NCI-H345 (cell line): ENCODE measurements around the gene PLXNC1.

Source experiments
- DNase-seq: peaks from one replicate; lab custom pipeline; 2025; lab: John Stamatoyannopoulos, UW

Gene PLXNC1

GRCh38 chr12:94133964-94134795, 14.2 kb upstream of the PLXNC1 start:
- peak; percentile 63 for DNase-seq

DNA sequence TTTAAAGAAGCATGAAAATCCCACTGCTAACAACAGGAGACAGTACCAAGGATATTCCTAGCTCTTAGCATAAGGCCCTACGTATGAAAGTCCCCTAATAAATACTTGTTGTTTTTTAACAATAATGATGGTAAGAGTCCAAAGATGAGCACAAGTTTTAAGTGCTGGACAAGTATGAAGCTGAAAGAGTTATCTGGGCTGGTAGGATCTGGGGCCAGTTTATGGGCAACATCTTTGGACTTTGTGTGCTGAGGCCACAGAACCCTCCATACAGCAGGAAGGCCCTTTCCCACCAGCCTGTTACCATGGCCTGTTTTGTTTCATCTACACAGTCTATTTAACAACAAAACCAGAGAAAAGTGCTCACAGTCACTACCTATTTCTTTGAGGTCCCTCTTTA, 12.5 kb upstream of the PLXNC1 start:
- no peak for DNase-seq

GRCh38 chr12:94139816-94140215, 8.6 kb upstream of the PLXNC1 start:
- DNase-seq: no peak

GRCh38 chr12:94140556-94140955, 7.8 kb upstream of the PLXNC1 start:
- DNase-seq: peak; percentile 25

GRCh38 chr12:94141004-94141764, 7.2 kb upstream of the PLXNC1 start:
- DNase-seq: no peak

DNA sequence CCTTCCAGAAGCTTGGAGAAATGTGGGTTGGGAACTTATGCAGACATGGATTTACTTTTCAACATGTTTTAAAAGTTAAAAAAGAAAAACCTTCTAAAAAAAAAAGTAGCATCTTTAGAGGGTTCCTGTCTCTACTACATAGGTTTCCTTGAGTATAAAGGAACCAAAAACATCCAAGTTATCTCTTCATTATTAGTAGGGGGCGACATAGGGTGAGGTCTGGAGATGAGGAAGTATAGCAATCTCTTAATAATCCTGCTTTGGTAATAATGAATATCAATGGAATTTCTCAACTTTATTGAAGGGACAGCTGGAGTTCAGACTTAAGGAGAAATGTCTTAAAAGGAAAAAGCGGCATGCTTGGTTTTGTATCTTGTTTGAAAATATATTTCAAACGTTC, 6.5 kb upstream of the PLXNC1 start:
- no peak for DNase-seq

DNA sequence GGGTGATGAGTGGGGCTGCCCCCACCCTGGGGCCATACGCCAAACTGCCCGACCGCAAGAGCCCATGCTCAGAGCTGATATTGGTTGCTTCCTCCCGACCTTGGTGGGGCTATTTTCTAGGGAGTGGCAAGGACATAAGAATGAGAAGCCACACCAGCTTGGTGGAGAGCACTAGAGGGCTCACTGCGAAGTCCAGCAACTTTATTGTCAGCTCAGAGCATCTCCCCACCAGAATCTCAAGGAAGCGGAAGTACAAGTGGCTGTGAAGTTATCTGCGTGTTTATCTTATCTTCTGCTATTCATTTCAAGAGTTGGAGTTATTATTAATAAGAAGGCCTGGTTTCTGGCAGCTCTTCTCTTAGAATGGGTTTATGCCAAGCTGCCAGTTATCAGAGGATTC, 4.9 kb upstream of the PLXNC1 start:
- no peak for DNase-seq

DNA sequence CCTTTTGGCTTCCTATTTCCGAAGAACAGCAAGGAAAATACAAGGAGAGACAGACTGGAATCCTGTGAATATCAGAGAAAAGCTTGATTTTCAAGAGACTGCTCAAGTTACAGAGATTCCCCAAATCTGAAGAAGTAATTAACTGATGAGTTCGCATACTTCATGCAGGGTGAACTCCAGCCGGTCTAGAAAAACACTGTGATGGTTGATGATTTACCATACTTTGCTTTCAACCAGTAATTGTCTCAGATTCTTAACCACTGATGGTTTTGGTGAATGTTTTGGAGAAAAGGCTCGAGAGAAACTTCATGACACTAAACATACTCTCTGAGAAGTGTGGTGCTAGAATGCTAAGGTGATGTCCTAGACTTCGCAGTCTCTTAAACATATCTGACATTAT, 4.4 kb upstream of the PLXNC1 start:
- DNase-seq: no peak

- no peak for DNase-seq
Observed at GRCh38 chr12:94144781-94145180, 3.6 kb upstream of the PLXNC1 start.

DNA sequence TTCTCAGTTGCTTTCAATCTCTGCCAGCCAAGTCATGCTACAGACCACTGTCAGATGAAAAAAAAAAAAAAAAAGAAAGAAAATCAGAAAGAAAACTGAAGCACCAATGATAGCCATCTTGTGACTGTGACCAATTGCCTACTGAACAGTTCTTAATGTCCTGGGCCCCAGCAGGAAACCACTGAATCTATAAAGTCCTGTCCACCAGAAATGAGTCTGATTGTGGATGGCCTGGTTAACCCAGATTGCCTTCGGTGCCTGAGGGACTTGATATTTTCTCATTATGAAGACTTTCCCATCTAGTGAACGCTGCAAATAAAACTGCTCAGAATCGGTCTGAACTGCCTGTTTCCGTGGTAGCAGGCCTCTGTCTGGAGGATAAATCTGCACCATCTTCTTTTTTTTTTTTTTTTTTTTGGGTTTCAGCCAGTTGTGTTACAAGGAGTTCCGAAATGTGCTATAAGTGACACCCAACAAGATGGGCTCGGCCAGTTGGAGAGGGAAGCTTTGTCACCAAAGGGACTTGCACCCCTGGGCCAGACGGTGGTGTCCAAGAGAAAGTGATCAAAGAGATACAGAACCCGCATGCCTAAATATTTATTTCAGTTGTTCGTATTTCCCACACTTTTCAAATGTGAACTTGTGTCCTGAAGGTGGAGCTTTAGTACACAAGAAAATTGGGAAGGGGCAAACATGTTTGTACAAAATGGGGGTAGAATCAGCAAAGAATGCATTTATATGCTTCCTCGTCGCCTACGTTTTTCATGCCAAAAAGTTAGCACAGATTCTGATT, 3.0 kb upstream of the PLXNC1 start:
- DNase-seq: peak; percentile 28

- no peak for DNase-seq
Observed at GRCh38 chr12:94146166-94146936, 2.0 kb upstream of the PLXNC1 start.

GRCh38 chr12:94147387-94147990, 888 bp upstream of the PLXNC1 start:
- no peak for DNase-seq

- no peak for DNase-seq
Observed at GRCh38 chr12:94148739-94149118, 352 bp downstream of the PLXNC1 start.

DNA sequence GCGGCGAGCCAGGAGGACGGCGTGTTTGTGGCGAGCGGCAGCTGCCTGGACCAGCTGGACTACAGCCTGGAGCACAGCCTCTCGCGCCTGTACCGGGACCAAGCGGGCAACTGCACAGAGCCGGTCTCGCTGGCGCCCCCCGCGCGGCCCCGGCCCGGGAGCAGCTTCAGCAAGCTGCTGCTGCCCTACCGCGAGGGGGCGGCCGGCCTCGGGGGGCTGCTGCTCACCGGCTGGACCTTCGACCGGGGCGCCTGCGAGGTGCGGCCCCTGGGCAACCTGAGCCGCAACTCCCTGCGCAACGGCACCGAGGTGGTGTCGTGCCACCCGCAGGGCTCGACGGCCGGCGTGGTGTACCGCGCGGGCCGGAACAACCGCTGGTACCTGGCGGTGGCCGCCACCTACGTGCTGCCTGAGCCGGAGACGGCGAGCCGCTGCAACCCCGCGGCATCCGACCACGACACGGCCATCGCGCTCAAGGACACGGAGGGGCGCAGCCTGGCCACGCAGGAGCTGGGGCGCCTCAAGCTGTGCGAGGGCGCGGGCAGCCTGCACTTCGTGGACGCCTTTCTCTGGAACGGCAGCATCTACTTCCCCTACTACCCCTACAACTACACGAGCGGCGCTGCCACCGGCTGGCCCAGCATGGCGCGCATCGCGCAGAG, 873 bp downstream of the PLXNC1 start:
- peak; percentile 49 for DNase-seq

DNA sequence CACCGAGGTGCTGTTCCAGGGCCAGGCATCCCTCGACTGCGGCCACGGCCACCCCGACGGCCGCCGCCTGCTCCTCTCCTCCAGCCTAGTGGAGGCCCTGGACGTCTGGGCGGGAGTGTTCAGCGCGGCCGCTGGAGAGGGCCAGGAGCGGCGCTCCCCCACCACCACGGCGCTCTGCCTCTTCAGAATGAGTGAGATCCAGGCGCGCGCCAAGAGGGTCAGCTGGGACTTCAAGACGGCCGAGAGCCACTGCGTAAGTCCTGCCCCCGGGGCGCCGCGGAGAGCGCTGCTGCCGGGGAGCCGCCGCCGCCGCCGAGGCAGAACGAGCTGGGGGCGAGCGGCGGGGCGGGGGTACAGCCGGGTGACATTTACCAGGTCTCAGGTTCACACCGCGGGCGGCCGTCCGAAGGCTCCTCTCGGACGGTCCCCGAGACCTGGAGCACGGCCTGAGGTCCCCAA, 1.4 kb downstream of the PLXNC1 start:
- DNase-seq: peak; percentile 52

- DNase-seq: peak; percentile 66
Observed at GRCh38 chr12:94150240-94151121, 2.1 kb downstream of the PLXNC1 start.

DNA sequence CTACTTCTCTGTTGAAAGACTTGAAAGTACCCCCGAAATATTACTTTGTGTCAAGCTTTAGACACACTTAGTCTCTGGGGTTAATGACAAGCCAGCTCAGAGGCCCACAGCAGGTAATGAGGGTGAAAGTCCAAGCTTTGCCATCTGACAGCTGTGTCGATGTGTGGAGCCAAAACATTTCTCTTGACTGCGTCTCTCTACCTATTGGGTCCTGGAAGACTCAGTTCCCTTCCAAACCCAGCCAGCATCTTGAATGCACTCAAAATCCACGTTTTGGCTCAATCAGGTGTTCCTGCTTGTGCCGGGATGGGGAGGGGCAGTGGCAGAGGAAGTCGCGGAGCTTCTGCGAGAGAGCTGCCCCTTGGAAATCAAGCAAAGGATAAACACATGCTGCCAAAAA, 3.2 kb downstream of the PLXNC1 start:
- DNase-seq: peak; percentile 17

- DNase-seq: peak; percentile 26
Observed at GRCh38 chr12:94152292-94153078, 4.1 kb downstream of the PLXNC1 start.

DNA sequence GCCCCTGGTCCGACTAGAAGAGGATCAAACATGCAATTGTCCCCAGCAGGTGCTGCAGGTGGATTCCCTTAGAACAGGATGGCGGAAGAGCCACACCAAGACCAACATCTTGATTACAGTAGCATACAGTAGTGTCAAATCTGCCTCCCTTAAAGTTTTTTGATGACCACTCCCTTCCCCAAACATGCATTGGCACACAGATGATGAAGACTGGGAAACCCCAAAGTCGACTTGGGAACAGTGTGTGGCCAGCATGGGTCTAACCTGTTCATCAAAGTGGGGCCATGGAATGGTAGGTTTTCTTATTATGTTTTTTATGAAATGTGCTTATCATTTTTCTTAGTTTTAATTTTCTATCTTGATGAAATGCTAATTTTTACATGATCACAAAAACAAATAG, 8.8 kb downstream of the PLXNC1 start:
- DNase-seq: no peak
